Stimulated activated CD4-positive, alpha-beta T cell treated with anti-CD3 and anti-CD28 coated beads, Interleukin-4, amount 100 ng/mL, for 4 hours (primary cell): ENCODE measurements around the gene BLTP3A.
A peak's percentile ranks its signal among the peaks of the same experiment; 100 is the strongest.
"Not testable (repeated sequence)": the region's sequence is repeated elsewhere in the genome, so short reads cannot be mapped to it uniquely, and the experiment has no call there.

Source experiments
- DNase-seq, 2 experiments: peaks; one replicate each; pipeline ENCODE4 v3.0.0-alpha.2; 2020

Gene BLTP3A, protein sequence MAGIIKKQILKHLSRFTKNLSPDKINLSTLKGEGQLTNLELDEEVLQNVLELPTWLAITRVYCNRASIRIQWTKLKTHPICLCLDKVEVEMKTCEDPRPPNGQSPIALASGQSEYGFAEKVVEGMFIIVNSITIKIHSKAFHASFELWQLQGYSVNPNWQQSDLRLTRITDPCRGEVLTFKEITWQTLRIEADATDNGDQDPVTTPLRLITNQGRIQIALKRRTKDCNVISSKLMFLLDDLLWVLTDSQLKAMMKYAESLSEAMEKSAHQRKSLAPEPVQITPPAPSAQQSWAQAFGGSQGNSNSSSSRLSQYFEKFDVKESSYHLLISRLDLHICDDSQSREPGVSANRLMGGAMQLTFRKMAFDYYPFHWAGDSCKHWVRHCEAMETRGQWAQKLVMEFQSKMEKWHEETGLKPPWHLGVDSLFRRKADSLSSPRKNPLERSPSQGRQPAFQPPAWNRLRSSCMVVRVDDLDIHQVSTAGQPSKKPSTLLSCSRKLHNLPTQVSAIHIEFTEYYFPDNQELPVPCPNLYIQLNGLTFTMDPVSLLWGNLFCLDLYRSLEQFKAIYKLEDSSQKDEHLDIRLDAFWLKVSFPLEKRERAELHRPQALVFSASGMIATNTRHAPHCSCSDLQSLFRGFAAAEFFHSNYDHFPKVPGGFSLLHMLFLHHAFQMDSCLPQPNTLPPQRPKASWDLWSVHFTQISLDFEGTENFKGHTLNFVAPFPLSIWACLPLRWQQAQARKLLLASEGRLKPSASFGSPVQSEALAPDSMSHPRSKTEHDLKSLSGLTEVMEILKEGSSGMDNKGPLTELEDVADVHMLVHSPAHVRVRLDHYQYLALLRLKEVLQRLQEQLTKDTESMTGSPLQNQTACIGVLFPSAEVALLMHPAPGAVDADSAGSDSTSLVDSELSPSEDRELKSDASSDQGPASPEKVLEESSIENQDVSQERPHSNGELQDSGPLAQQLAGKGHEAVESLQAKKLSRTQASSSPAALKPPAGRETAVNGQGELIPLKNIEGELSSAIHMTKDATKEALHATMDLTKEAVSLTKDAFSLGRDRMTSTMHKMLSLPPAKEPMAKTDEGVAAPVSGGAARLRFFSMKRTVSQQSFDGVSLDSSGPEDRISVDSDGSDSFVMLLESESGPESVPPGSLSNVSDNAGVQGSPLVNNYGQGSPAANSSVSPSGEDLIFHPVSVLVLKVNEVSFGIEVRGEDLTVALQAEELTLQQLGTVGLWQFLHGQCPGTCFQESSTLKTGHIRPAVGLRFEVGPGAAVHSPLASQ (N-terminal part only)

GRCh38 chr6:34791701-34792604 lies at the start of gene BLTP3A:
Gene BLTP3A, plus strand, starts transcription at chr6:34792083. Its CDS starts 168 bp downstream, at chr6:34792251.
- peak; percentile 70 to 79 for DNase-seq

DNA sequence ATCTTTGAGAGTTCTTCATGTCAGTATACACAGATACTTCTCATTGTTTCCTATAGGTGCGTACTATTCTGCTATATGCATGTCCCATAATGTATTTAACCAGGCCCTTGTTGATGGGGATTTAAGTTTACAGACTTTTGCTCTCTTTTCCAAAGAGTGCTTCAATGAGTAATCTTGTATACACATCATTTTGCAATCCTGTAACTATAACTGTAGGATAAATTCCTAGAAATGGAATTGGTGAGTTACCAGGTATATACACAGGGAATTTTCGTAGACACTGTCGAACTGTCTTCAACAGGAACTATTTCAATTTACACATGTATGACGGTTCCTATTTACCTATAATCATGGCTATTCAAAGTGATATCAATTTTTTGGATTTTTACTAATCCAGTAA lies 49.8 kb upstream of the BLTP3A start:
- DNase-seq: no peak

- DNase-seq: no peak
These were observed 48.1 kb upstream of the BLTP3A start for GRCh38 chr6:34743625-34744293.

DNA sequence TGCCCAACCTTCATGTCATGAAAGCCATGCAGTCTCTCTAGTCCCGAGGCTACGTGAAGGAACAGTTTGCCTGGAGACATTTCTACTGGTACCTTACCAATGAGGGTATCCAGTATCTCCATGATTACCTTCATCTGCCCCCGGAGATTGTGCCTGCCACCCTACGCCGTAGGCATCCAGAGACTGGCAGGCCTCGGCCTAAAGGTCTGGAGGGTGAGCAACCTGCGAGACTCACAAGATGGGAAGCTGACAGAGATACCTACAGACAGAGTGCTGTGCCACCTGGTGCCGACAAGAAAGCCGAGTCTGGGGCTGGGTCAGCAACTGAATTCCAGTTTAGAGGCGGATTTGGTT lies 47.6 kb upstream of the BLTP3A start:
- not testable (repeated sequence) for DNase-seq

DNA sequence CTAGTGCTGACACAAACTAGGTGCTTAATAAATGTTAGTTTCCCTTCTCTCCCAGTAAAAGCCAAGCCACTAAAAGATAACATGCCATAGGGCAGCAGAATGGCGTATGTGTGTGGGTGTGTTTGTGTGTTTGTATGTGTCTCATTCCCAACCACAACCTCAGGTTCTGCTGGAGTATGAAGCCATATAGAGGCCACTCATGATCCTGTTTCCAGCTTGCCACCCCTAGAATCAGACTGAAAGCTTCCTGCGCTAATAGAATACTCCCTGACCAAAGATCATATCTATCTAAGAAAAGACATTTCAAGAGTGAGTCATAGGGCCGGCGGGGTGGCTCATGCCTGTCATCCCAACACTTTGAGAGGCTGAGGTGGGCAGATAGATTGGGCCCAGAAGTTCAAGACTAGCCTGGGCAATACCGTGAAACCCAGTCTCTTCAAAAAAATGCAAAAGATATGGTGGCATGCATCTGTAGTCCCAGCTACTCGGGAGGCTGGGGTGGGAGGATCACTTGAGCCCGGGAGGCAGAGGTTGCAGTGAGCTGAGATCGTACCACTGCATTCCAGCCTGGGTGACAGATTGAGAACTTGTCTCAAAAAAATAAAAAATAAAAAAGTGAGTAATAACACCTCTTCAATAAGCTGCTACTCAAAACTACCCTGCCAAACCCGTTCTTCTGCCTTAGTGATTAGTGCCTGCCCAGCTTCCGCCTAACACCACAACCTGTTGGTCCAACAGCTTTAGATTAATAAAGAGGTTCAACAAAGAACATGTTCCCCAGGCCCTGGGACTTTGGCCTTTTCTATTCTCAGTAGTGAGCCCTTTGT lies 46.4 kb upstream of the BLTP3A start:
- DNase-seq: no peak

- no peak for DNase-seq
These were observed 45.6 kb upstream of the BLTP3A start for GRCh38 chr6:34746104-34746846.

- DNase-seq: no peak
These were observed 43.1 kb upstream of the BLTP3A start for GRCh38 chr6:34748757-34749156.

- peak; percentile 13 to 32 for DNase-seq
These were observed 35.4 kb upstream of the BLTP3A start for GRCh38 chr6:34756513-34756856.

- DNase-seq: no peak
These were observed 34.1 kb upstream of the BLTP3A start for GRCh38 chr6:34757687-34758274.

DNA sequence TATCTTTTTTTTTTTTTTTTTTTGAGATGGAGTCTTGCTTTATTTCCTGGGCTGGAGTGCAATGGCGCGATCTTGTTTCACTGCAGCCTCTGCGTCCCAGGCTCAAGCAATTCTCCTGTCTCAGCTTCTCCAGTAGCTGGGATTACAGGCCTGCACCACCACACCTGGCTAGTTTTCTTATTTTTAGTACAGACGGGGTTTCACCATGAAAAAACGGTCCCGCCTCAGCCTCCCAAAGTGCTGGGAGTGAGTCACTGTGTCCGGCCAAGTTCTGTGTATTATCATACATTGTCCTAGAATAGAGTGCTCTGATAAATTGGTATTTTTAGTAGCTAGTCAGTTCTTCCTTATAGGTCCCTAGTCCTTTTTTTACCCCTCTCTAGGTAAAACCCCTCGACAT lies 31.8 kb upstream of the BLTP3A start:
- no peak for DNase-seq

GRCh38 chr6:34761681-34762080 lies 30.2 kb upstream of the BLTP3A start:
- DNase-seq: not testable (repeated sequence)

GRCh38 chr6:34768148-34768547 lies 23.7 kb upstream of the BLTP3A start:
- DNase-seq: no peak

GRCh38 chr6:34771727-34772126 lies 20.2 kb upstream of the BLTP3A start:
- no peak for DNase-seq

DNA sequence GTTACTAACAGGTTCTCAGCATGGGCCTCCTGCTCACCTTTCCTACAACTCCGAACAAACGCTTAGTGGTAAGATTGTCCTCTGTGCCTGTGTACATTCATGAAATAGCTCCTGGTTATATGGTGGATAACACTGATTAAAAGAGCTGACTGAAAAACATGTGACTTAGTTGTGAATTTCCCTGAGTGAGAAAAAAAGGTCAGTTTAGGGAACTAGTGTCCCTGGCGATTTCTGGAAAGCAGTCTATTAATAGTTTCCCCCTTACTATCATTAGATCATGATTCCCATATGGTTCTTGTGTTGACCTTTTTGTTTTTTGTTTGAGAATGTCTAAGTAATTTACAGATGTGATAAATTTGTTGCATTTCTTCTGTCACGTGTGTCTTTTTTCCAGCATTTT lies 18.9 kb upstream of the BLTP3A start:
- no peak for DNase-seq

- DNase-seq: no peak
These were observed 18.0 kb upstream of the BLTP3A start for GRCh38 chr6:34773916-34774315.

DNA sequence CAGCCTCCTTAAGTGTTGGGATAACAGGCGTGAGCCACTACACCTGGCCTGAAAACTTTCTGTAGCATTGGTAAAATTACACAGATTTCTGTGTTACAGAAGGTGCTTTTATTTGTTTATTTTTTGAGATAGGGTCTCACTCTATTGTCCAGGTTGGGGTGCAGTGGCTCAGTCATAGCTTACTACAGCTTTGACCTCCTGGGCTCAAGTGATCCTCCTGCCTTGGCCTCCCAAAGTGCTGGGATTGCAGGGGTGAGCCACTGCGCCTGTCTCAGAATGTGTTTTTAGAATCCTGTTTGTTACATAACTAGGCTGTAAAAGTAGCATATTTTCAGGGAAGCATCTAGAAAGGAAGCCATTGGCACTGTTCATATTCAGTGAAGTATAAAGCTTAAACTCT lies 16.9 kb upstream of the BLTP3A start:
- DNase-seq: no peak

GRCh38 chr6:34785375-34785774 lies 6.5 kb upstream of the BLTP3A start:
- not testable (repeated sequence) for DNase-seq

DNA sequence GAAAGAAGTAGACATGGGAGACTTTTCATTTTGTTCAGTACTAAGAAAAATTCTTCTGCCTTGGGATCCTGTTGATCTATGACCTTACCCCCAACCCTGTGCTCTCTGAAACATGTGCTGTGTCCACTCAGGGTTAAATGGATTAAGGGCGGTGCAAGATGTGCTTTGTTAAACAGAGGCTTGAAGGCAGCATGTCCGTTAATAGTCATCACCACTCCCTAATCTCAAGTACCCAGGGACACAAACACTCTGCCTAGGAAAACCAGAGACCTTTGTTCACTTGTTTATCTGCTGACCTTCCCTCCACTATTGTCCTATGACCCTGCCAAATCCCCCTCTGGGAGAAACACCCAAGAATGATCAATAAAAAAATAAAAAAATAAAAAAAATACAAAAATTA lies 4.7 kb upstream of the BLTP3A start:
- not testable (repeated sequence) for DNase-seq

DNA sequence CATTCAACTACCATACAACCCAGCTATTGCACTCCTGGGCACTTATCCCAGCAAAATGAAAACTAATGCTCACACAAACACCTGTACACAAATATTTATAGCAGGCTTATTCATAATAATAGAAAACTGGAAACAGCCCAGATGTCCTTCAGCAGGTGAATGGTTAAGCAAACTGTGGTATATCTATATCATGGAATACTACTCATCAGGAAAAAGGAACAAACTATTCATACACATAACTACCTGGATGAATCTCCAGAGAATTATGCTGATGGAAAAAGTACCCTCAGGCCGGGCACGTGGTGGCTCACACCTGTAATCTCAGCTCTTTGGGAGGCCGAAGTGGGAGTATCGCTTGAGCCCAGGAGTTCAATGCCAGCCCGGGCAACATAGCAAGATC lies 3.8 kb upstream of the BLTP3A start:
- DNase-seq: no peak
